ENCODE measurements around the gene TREML2.

DNA sequence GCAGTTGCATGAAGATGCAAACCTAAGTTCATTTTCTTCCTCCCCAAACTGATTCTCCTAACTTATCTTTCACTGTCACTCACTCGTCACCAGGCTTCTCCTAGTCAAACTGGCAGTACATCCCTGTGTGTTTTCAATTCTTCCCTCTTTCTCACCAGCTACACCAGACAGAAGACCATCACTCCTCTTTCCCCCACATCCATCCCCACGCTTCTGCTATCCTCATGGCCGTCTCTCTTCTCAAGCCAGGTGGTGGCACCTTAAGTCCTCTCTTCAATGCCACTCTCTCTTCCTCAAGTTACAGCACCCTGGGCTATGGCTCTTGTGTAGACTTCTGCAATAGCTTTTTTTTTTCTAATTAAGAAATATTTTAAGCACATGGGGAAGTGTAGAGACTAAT is 23.7 kb downstream of the TREML2 start:
- TF ChIP-seq, protein P1, sequence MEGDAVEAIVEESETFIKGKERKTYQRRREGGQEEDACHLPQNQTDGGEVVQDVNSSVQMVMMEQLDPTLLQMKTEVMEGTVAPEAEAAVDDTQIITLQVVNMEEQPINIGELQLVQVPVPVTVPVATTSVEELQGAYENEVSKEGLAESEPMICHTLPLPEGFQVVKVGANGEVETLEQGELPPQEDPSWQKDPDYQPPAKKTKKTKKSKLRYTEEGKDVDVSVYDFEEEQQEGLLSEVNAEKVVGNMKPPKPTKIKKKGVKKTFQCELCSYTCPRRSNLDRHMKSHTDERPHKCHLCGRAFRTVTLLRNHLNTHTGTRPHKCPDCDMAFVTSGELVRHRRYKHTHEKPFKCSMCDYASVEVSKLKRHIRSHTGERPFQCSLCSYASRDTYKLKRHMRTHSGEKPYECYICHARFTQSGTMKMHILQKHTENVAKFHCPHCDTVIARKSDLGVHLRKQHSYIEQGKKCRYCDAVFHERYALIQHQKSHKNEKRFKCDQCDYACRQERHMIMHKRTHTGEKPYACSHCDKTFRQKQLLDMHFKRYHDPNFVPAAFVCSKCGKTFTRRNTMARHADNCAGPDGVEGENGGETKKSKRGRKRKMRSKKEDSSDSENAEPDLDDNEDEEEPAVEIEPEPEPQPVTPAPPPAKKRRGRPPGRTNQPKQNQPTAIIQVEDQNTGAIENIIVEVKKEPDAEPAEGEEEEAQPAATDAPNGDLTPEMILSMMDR (IDR thresholded peaks at IDR 0.05 in 4 of 5, conservative IDR thresholded peaks at IDR 0.05 in 1 of 5), result no peak
- no peak for TF ChIP-seq POLR2A (IDR thresholded peaks at IDR 0.05)
